ENCODE results near the gene ARL17B.
"Not testable (repeated sequence)": the region's sequence is repeated elsewhere in the genome, so short reads cannot be mapped to it uniquely, and the experiment has no call there.

GRCh38 chr17:46396292-46396691 lies 34.7 kb upstream of the ARL17B start:
- not testable (repeated sequence) for TF ChIP-seq CTCF, POLR2A (IDR thresholded peaks at IDR 0.05)

Measured in prostate gland (tissue), 2 donors.